Liver (tissue), 3 donors: ENCODE measurements around the gene IMMT.

Experiments used
- MAX ChIP-seq: IDR thresholded peaks from 2 replicates; pipeline ENCODE4 v1.6.1; 2016; ENCODE audit warnings: antibody characterized with exemption
- TAF1 ChIP-seq: conservative IDR thresholded peaks from 2 replicates; pipeline ENCODE4 v1.6.1; 2016; ENCODE audit warnings: antibody characterized with exemption, mild to moderate bottlenecking
- ZBTB33 ChIP-seq: IDR thresholded peaks from 2 replicates; pipeline ENCODE4 v1.6.1; 2016; ENCODE audit warnings: antibody characterized with exemption
- TF ChIP-seq, protein P1 (sequence below): fragments of 150-350 bp; IDR thresholded peaks from 2 replicates; pipeline ENCODE4 v1.5.1; 2017; ENCODE audit warnings: improper control_type of control experiment, low read depth, low read length; ENCODE audit not compliant: missing input control
- donor health status: healthy.
- donor health status: healthy.

DNA sequence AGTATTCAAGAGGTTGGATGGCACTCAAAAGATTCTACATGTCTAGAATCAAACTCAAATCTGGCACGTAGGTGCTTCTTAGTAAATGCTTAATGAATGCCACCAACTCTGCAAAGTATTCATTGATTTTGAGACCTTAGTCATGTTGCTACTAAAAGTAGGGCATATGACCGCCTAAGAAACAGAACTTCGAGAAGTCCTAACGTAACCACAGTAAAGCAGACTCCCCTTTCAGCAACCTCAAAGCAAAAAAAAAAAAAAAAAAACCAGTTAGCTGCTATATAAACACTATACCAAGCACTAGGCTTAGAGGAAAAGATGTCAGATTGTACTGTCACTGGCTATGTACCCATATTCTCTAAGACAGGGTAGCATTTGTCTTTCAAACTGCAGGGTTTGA is 55.3 kb downstream of the IMMT start:
- TF ChIP-seq, protein P1, sequence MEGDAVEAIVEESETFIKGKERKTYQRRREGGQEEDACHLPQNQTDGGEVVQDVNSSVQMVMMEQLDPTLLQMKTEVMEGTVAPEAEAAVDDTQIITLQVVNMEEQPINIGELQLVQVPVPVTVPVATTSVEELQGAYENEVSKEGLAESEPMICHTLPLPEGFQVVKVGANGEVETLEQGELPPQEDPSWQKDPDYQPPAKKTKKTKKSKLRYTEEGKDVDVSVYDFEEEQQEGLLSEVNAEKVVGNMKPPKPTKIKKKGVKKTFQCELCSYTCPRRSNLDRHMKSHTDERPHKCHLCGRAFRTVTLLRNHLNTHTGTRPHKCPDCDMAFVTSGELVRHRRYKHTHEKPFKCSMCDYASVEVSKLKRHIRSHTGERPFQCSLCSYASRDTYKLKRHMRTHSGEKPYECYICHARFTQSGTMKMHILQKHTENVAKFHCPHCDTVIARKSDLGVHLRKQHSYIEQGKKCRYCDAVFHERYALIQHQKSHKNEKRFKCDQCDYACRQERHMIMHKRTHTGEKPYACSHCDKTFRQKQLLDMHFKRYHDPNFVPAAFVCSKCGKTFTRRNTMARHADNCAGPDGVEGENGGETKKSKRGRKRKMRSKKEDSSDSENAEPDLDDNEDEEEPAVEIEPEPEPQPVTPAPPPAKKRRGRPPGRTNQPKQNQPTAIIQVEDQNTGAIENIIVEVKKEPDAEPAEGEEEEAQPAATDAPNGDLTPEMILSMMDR: no peak
- TF ChIP-seq MAX (no peak), TAF1 (no peak), ZBTB33 (no peak)
